NCI-H146 treated with DMSO at 0.1 percent for 48 hours (cell line): ENCODE data around the gene ABCC6.
"Not testable (repeated sequence)": the region's sequence is repeated elsewhere in the genome, so short reads cannot be mapped to it uniquely, and the experiment has no call there.

Source experiments
- DNase-seq: peaks from one replicate; lab custom pipeline; 2025; ENCODE audit not compliant: unreplicated experiment; lab: John Stamatoyannopoulos, UW

The ABCC6 gene

DNA sequence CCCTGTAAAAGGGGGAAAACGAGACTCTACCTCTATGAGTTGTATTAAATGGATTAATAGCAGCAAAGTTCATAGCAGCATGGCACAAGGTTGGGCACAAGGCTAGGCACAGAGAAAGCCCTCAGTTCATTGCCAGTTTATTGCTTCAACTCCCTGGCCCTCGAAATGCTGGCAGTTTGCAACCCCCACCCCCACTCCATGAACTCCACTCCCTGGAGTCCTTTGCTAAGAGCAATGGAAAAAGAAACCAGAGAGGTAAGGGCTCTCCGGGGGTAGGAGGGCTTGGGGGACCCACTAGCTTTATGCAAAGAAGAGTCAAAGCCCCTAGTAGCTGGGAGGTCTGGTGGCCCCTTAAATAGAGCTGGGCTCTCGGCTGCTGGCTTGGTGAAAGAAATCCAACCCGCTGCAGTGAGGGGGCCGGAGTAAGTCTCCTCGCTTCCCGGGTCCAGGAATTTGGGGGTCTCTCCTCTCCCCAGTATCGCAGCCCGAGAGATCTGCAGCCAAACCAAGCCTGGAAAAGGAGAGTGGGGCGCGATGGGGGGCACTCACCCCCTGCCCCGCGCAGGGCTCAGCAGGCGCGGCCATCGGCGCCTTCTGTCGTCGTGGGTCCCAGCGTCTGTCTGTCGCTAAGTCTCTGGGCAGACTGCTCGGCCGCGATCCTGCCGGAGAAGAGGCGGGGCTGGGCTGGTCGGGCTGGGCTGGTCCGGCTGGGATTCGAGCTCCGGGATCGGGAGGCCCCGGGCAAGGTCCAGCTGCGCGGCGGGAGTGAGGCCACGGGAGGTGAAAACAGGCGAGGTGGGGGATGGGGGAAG is at the start of gene ABCC6:
Gene ABCC6, minus strand, starts transcription at position 645 of the 812 bp plus-strand sequence. Its CDS starts 60 bp downstream, at position 585.
- DNase-seq: not testable (repeated sequence)

DNA sequence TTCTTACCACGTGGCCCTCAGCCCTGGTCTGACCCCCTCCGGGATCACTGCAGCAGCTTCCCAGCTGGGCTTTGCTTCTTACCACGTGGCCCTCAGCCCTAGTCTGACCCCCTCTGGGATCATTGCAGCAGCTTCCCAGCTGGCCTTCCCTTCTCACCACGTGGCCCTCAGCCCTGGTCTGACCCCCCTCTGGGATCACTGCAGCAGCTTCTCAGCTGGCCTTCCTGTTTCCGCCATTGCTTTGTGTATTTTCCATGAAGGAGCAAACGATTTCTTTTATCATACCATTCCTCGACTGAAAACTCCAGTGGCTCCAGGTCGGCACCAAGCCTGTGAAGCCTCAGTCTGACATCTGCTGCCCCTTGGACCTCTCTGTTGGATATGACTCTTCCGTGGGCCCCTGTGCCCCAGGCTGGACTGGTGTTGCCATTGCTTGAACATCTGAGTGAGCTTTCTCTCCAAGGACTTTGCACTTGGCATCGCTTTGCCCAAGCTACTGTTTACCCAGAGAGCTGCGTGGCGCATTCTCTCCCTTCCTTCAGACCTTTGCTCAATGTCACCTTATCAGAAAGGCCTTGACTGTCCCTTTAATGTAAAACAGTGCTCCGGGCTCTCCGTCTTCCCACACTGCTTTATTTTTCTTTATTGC is 49.4 kb upstream of the ABCC6 start:
- DNase-seq: not testable (repeated sequence)

DNA sequence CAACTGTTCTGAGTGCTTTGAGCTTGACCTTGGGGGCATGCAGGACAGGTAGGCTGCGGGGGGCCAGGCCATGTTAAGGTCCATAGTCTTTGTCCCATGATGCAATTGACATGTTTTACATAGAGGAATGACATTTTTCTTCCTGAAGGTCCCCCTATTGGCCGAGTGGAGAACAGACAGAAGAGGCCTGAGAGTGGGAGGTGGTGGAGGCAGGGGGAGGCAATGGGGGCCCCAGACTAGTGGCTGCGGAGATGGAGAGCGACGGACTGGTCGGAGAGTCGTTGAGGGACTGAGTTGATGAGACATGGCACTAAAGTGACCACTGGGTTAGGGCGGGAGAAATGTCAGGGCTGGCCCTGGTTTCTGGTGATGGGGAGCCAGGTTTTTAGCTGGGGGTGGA is 48.4 kb upstream of the ABCC6 start:
- DNase-seq: not testable (repeated sequence)

DNA sequence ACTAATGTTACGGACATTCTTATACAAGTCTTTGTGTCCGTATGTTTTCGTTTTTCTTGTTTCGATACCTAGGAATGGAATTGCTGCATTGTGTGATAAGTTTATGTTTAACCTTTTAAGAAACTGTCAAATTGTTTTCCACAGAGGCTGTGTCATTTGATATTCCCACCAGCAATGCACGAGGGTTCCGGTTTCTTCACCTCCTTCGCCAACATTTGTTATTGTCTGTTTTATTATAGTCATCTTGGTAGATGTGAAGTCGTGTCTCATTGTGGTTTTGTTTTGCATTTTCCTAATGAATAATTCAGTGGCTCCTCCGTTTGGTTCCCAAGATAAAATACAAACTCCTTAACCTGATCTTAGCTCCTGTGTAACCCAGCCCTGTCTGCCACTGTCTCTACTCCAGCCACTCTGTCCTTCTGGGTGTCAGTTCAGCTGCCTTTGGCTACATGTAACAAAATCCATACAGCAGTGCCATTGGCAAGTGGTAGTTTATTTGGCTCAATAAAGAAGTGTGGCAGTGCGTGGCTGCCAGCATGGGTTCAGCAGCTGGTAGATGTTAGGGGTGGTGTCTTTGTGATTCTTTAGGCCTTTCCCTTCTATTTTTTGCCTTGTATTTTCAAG is 45.0 kb upstream of the ABCC6 start:
- DNase-seq: not testable (repeated sequence)

GRCh38 chr16:16267708-16268107 is 44.4 kb upstream of the ABCC6 start:
- DNase-seq: not testable (repeated sequence)

DNA sequence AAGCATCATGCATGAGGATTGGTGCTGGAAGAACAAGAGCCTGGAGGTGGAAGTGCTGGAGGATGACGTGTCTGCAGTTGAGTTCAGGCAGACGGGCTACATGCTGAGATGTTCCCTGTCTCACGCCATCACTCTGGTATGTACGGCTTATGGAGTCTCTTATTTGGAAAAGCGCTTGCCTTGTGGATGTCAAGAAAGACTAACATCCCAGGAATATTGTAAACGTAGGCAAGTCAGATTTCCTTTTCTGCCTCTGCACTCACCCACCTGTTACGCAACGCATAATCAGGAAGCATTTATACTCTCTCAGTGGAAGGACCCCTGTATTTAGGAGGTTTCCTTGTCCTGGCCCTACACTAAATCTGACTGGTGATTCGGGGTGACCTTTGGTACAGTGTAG is 41.8 kb upstream of the ABCC6 start:
- not testable (repeated sequence) for DNase-seq

GRCh38 chr16:16263947-16264346 is 40.7 kb upstream of the ABCC6 start:
- DNase-seq: not testable (repeated sequence)

DNA sequence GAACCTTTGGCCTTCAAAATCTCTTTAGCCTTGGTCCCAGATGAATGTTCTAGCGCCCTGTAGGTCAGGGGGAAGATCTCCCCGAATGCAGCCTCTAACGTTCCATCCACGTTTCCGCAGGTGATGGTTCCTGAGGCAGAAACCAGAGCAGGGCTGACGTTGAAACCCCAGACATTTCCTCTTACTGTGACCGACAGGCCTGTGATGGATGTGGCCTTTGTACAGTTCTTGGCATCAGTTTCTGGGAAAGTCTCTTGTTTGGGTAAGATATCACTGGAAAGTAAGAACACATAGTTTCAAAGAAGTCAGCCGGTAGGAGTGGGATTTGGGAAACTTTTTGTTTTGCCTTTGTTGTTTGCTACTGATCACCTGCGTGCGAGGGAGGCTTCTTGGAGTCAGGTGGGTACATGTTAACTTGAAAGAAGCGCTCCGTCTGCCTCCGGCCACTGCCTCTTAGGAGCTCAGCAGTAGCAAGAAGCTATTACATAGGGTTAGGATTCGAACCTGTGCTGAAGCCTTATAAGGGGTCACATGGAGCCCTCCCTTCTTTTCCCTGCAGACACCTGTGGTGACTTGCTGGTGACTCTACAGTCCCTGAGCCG is 39.8 kb upstream of the ABCC6 start:
- not testable (repeated sequence) for DNase-seq

GRCh38 chr16:16259971-16260370 is 36.7 kb upstream of the ABCC6 start:
- not testable (repeated sequence) for DNase-seq

DNA sequence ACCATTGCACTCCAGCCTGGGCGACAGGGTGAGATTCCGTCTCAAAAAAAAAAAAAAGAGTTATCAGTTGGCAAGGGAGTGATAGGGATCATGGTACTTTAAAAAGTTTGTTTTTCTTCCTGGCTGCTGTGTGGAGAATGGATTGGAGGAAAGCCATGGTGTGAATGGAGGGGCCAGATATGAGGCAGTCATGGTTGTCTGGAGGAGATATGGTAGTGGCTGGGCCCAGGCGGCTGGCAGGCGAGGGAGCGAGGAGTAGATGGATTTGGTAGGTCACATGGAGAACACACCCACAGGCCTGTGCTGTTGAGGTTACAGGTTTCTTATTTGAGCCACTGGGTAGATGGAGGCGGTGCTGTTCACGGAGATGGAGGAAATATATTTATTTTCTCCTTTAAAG is 35.5 kb upstream of the ABCC6 start:
- not testable (repeated sequence) for DNase-seq

DNA sequence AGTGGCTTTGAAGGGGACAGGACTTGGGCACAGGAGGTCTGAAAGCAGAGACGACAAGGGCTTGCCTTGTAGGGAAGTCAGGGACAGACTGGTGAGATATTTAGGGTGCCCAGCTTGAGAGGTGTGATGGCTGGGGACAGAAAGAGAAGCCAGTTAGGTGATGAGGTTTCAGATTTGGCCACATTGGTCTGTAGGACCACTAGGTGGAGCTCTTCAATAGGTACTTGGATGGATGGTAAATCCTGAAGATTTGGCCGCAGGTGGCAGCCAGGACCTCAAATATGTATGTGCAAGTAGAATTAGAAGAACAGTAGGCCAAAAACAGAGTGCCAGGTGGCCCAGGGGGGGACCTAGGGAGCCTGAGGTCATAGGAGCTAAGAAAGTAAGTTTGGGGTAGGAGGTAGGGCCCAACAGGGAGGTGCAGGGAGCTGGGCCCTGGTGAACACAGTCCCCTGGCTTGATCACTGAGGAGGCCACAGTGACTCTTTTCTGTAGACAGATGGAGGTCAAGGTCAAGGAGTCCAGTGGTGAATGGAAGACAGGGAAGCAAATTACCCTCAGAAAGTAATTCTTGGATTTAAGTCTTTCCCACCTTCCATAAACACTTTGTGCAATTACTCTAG is 34.1 kb upstream of the ABCC6 start:
- DNase-seq: not testable (repeated sequence)

DNA sequence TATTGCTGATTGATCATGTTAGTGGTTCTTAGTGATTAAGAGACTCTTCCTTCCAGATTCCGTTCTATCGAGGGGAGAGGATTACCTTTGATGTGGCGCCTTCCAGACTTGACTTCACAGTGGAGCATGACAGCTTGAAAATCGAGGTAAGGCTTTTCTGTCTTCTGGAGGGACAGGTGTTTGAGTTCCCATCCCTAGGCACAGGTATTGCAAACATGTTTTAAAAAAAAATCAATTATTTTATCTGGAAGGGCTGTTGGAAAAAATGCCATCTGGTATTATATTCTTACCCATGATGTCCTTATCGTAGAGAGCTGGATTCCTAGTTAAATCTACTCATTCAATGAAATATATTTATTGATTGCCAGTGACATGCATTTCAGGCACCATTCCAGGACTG is 29.1 kb upstream of the ABCC6 start:
- DNase-seq: not testable (repeated sequence)

- not testable (repeated sequence) for DNase-seq
Observed at GRCh38 chr16:16249621-16250330, 26.5 kb upstream of the ABCC6 start.

GRCh38 chr16:16247439-16247838 is 24.1 kb upstream of the ABCC6 start:
- DNase-seq: not testable (repeated sequence)

DNA sequence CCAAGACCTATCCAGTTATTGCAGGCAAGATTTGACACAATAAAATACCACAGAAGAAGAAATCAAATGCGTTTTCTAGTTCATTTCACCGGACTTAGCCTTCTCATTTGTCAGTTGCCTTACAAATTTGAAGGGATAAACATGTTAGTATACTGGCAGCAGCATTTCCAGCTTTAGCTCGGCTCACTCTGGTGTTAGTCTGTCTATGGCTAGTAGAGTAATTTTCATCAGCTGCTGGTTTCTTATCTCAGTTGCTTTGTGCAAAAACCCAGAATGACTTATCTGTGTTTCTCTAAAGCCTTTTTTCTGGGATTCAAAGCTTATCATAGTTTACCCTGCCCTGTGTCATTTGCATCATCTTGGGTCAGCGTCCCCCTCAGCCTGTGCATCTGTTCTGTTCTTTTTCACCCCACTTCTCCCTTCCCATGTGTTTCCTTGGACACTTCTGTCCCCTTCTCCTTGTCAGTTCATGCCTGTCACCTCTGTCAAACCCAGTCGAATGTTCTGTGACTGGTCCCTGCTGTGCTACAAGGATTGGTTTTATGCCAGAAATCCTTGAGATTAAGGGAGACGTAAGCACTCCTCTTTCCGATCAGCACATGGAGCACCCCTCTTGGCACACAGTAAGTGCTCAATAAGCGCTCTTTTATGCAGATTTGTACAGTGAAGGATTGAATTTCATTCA is 23.4 kb upstream of the ABCC6 start:
- DNase-seq: not testable (repeated sequence)

DNA sequence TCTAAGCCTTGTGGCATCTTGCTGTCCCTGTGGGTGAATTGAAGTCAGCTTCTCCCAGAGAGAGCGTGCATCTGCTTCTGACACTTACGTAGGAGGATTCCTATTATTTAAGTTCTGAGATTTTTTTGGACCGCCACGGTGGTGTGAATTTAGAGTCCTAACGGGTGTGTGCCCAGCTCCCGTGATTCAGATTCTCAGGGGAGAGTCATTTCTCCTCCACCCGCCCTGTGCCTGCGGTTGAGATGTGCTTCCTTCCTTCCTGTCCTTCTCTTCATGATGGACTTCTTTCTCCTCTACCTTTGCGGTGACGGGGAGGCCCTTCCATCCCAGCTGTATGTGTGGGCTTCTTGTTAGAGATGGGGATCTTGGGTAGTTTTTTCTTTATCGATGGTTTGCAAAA is 20.6 kb upstream of the ABCC6 start:
- DNase-seq: not testable (repeated sequence)

- DNase-seq: not testable (repeated sequence)
Observed at GRCh38 chr16:16240667-16241066, 17.4 kb upstream of the ABCC6 start.

DNA sequence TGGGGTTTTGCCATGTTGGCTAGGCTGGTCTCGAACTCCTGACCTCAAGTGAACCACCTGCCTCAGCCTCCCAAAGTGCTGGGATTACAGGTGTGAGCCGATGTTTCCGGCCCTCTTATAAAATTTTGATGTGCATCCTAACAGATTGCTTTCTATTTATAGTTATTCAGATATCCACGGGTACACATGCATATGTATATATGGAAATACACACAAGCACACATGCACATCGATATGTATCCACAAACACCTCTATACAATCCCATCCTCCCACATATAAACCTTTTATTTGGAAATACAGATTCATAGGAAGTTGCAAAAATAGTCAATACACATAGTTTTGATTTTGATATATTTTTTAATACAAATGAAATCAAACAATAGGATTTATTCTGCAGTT is 14.4 kb upstream of the ABCC6 start:
- DNase-seq: not testable (repeated sequence)

DNA sequence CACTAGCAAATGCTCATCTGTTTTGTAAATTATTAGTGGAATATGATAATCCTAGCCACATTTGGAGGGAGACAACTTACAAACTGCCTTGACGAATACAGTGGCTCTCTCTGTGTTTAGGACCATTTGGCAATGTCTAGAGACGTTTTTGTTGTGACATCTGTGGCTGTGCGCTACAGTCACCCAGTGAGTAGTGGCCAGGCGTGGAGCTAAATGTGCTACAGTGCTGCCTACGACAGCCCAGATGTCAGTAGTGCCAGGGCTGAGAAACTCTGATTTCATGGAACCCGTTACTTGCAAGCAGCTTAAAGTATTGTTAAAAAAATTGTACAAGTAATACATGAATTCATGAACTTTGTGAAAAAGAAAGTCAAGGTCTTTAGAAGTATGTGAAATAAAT is 13.8 kb upstream of the ABCC6 start:
- not testable (repeated sequence) for DNase-seq

GRCh38 chr16:16232692-16233061 is 9.4 kb upstream of the ABCC6 start:
- DNase-seq: not testable (repeated sequence)
